ENCODE measurements around the gene NBDY.
"Not testable (repeated sequence)": the region's sequence is repeated elsewhere in the genome, so short reads cannot be mapped to it uniquely, and the experiment has no call there.

The NBDY gene

DNA sequence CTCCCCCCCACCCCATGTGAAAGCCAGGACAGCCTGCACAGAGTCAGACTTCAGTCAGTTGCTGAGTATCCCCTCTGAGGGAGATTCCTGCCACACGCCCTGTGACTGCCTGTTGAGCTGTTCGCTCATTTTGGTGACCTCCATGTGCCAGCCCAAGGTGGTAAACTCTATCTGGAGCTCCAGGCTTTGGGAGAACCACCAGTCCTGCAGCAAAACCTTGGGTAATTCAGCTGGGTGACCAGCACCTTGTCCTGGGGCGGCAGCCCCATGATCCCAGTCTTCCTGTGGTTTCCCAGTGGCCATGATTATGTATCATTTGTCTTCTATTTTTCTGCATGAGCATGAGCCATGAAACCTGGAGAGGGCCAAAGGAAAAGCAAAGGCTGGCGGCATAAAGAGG lies 73.4 kb downstream of the NBDY start:
- no peak for DNase-seq (ENCODE audit: low spot score)

DNA sequence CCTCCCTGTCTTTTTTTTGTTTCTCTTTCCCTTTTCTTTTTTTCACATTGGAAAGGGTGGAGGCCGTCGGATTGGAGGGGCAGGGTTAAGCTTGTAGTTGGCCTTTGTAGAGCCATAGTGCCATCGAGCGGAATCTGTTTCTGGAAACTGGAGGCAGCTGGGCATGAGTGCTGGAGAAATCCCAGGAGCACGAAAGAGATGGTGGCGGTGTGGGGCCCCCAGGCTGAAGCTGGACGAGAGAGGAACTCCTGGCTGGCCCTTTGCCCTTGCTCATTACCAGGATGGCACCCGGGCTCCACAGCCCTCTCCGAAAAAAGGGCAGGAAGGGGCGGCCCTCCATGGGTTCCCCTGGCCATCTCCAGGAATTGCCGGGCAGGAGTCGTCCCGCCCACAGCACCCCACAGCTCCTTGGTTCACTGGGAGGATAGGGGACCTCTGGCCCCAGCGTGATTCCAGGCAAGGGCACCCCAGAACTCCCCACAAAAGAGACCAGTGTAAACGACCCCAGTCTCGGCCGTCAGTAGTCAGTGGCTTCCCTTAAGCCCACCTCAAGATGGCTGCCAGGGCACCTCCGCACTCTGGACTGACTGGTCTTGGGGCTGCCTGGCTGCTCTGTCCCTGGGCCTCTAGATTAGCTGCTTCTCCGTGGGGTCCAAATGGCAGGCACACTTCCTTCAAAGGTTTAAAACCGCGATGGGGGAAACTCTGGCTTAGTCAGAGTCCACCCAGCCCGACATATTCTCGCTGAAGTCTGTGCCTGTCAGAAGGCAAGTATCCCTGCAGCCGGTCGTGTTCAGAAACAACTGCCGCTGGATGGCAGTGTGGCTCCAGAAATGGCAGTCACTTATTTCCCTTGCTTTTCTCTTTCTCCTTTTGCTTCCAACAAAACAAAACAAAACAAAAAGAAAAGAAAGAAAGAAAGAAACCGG lies 74.1 kb downstream of the NBDY start:
- DNase-seq (ENCODE audit: low spot score): peak; percentile 13

DNA sequence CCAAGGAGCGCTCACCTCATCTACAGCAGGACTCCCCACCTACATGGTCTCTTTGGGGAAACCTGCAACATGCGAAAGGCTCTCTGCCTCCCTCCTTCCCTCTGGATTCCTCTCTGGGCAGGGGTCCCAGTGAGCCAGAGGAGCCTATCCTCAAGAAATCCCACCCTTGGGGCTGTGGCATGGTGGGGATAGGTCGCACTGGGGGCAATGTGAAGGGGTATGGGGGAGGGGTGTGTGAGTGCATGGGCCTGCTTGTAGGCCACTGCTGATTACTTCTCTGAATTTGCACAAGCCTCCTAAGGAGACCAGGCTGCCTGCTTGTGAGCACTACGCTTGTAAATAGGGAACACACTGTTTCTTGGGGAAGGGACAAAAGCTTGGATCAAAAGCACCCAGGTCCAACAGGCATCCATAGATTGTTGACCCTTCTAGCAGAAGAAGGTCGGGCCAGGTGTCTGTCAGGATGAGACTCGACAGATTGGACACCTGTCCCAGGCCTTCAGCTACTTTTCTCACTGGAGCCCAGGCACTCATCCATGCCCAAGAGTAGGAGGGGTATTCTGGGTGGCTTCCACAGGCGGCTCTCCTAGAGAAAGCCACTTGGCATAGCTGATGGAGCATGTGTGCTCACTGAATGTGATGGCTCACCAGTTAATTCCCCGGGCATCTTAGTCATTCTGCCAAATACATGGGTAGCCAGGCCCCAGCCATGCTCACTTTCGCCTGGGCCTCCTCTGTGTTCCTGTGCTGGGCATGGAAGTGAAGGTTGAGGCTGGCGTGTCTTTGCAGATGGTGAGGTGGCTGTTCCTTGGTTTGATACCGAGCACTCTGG lies 75.0 kb downstream of the NBDY start:
- DNase-seq (ENCODE audit: low spot score): no peak

- DNase-seq (ENCODE audit: low spot score): no peak
Measured at GRCh38 chrX:56804867-56805266, 75.8 kb downstream of the NBDY start.

DNA sequence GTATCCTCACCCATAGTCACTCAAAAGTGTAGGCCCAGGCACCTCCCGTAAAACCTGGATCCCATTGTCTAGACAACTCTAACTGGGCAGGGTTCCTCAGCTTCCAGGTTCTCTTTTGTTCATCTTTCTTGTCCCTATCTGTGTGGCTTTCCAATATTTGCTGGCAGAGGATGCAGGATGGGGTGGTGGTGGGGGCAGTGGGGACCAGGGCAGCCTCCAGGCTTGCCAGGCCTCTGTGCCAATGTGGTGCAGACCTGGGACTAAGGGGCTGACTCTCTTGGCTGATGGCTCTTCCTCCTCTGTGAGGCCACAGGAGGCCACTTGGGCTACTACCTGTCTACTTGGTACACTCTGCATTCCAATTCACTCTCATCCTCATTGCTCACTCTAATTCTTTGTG lies 76.4 kb downstream of the NBDY start:
- DNase-seq (ENCODE audit: low spot score): no peak

DNA sequence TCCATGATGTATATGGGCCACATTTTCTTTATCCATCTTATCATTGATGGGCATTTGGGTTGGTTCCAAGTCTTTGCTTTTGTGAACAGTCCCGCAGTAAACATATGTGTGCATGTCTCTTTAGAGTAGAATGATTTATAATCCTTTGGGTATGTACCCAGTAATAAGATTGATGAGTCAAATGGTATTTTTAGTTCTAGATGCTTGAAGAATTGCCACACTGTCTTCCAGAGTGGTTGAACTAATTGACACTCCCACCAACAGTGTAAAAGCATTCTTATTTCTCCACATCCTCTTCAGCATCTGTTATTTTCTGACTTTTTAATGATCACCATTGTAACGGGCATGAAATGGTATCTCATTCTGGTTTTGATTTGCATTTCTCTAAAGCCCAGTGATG lies 77.1 kb downstream of the NBDY start:
- not testable (repeated sequence) for DNase-seq (ENCODE audit: low spot score)

- DNase-seq (ENCODE audit: low spot score): no peak
Measured at GRCh38 chrX:56811599-56811998, 82.6 kb downstream of the NBDY start.

DNA sequence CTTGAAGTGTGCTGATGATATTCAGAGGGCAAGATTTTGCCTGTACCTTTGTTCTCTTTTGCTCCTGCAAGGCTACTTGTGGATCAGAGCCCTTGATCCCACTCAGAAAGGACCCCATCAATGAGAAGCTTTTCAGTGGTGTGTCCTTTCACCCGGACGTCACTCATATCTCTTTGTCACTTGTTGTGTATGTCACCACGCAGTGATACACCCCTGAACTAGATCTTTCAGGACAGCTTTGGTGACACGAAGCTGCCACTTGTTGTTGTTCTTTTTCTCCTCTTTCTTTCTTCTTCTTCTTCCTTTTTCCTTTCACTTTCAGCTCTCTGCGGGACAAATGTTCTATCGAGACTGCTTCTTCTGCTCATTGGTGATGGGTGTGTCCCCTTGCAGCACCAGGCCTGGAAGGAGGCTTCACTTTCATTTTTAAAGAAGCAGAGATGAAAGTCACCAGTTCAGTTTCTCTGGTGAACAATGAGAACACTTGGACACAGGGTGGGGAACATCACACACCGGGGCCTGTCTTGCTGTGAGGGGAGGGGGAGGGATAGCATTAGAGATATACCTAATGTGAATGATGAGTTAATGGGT lies 83.6 kb downstream of the NBDY start:
- DNase-seq (ENCODE audit: low spot score): no peak

DNA sequence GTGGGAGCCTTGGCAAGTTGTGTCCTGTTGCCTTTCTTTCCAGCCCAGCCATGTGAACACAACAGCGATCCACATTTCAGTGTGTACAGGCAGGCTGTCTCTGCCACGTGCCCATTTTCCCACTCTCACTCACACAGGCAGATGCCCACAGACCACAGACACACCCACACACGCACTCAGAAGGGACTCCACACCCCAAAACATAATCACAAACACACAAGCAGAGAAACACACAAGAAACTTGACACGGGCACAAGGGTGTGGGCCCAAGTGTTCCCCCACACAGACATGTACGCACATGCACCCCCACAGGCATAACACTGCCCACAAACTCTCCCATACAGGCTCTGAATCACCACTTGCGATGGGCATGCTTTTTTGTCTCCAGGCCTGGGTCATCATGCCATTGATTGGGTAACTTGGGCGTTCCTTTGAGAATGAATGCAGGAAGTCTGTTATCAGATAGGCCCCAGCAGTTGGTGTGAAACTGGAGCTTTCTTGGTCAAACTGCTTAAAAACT lies 84.3 kb downstream of the NBDY start:
- no peak for DNase-seq (ENCODE audit: low spot score)

DNA sequence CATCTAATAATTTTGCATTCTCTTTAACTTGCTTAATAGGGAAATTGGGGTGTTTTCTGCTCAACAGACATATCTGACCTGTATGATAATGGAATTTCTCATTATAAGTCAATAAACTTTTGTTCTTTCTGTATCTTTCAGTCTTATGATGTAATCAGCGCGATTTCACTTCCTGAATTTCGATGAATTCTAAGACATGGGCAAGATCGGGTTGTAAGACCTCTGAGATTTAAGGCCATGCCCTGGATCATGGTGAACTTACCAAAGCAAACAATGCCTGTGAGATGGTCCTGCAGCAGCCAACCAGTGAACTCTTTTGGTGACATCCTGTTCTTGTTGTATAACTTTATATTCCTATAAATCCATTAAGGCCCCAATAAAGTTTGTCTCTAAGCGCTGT lies 88.1 kb downstream of the NBDY start:
- no peak for DNase-seq (ENCODE audit: low spot score)

DNA sequence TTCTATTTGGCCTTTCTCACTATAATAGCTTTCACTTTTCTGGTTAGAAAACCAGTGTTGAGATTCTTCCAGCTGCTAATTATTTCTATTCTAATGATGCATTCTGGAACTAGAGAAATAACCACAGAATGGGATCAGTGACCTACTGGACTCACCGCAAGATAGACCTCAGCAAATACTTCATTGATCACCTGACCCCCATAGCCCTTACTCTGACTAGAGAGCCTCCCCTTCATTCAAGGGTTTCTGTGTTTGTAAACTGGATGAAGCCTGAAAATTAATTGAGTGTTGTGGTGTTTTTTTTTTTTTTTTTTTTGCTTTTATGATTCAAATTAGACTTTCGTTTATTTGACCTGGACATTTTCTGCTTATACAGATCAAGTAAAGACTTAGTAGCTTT lies 97.0 kb downstream of the NBDY start:
- DNase-seq (ENCODE audit: low spot score): no peak

DNA sequence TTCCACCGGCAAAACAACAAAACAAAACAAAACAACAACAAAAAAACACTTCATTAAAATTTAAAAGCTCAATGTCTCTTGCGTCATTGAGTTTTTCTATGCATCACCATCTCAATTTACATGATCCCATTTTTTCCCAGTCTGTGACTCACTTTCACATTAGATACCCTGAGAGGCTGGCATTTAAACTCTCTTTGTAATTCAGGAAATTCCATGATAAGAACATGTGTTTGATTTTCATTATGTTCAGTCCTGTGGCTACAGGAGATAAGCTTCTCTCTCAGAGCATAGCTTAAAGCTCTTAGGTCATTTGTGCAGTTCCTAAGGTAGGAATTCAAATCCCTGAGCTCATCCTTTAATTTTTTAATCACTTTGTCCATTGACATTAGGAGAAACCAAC lies 104.6 kb downstream of the NBDY start:
- DNase-seq (ENCODE audit: low spot score): no peak

- DNase-seq (ENCODE audit: low spot score): no peak
Measured at GRCh38 chrX:56853436-56853835, 124.4 kb downstream of the NBDY start.

- no peak for DNase-seq (ENCODE audit: low spot score)
Measured at GRCh38 chrX:56857042-56857441, 128.0 kb downstream of the NBDY start.

- DNase-seq (ENCODE audit: low spot score): no peak
Measured at GRCh38 chrX:56860888-56861287, 131.8 kb downstream of the NBDY start.

Data from NAMALWA (cell line).